ENCODE measurements around the gene BRD4. TPM values are rescaled to one million over a fixed set of nuclear protein-coding genes. Genes with fewer than 3 reads are reported as not detected.

Gene BRD4
- total and polyA plus RNA-seq, 2 experiments from 2014 or later: 63.8 to 115 TPM

GRCh38 chr19:15253513-15253912 is 78.8 kb downstream of the BRD4 start (continued):
- TF ChIP-seq CTCF (conservative IDR thresholded peaks at IDR 0.05; ENCODE audit: low read depth in 2 of 2) (no peak), ETS1 (IDR thresholded peaks at IDR 0.05) (no peak), STAT1 (IDR thresholded peaks at IDR 0.05; ENCODE audit: unreplicated experiment) (no peak), JUNB (IDR thresholded peaks at IDR 0.05; ENCODE audit: unreplicated experiment) (no peak), NANOG (IDR thresholded peaks at IDR 0.05; ENCODE audit: borderline replicate concordance) (no peak), ZNF331 (CRISPR knock-in tag; IDR thresholded peaks at IDR 0.05; ENCODE audit: low read depth) (no peak)

- H3K27me3 Mint-ChIP-seq (ENCODE audit: insufficient read depth, low read depth, poor library complexity): peaks cover 15% of the 10 kb centered on the region
- peaks cover 34% of the 10 kb centered on the region for H4K20me1 ChIP-seq (replicated peaks; ENCODE audit: insufficient read depth)
- TF ChIP-seq STAT1 (IDR thresholded peaks at IDR 0.05; ENCODE audit: unreplicated experiment): no peak
- TF ChIP-seq EZH2phosphoT487 (IDR thresholded peaks at IDR 0.05; ENCODE audit: unreplicated experiment): no peak
- no peak for TF ChIP-seq CTCF (conservative IDR thresholded peaks at IDR 0.05; ENCODE audit: low read depth in 2 of 2)
- no peak for TF ChIP-seq NANOG (IDR thresholded peaks at IDR 0.05; ENCODE audit: borderline replicate concordance)
- no peak for TF ChIP-seq REST (IDR thresholded peaks at IDR 0.05; ENCODE audit: unreplicated experiment)
- TF ChIP-seq JUNB (IDR thresholded peaks at IDR 0.05; ENCODE audit: unreplicated experiment): no peak
- TF ChIP-seq ETS1 (IDR thresholded peaks at IDR 0.05): no peak
- no peak for TF ChIP-seq ZNF331 (CRISPR knock-in tag; IDR thresholded peaks at IDR 0.05; ENCODE audit: low read depth)
- TF ChIP-seq EZH2 (IDR thresholded peaks at IDR 0.05; ENCODE audit: low read depth, unreplicated experiment): no peak
Measured at GRCh38 chr19:15253061-15253460, 79.3 kb downstream of the BRD4 start.

More at GRCh38 chr19:15253061-15253460, 79.3 kb downstream of the BRD4 start:
- H3K36me3 ChIP-seq (ENCODE audit: insufficient read depth): peaks cover 30% of the 10 kb centered on the region
- no peaks in the 10 kb centered on the region for H3K27me3 ChIP-seq (ENCODE audit: insufficient read depth)
- DNase-seq (ENCODE audit: low spot score) (no peak), ATAC-seq (no peak)
- peaks cover 2% of the 10 kb centered on the region; the same call in 2 of the 3 replicates for H3K9me3 Mint-ChIP-seq
- no peak overlapping the region for H3K4me3 ChIP-seq
- peaks cover 73% of the 10 kb centered on the region for H3K36me3 Mint-ChIP-seq (ENCODE audit: low read depth)
- H3K27ac ChIP-seq (ENCODE audit: low read depth): no peak overlapping the region
- H2AFZ ChIP-seq: no peak overlapping the region
- H3K79me2 ChIP-seq (replicated peaks; ENCODE audit: insufficient read depth): peaks cover 27% of the 10 kb centered on the region
- H3K4me2 ChIP-seq: no peak overlapping the region
- no peak overlapping the region for H3K27ac Mint-ChIP-seq
- peaks cover 6% of the 10 kb centered on the region for H3K4me1 ChIP-seq (ENCODE audit: insufficient read depth)
- H3K9me2 ChIP-seq (ENCODE audit: insufficient read depth): no peaks in the 10 kb centered on the region
- H3F3A ChIP-seq (replicated peaks; ENCODE audit: low read depth): peaks cover 10% of the 10 kb centered on the region
- H3K4me1 Mint-ChIP-seq: peaks cover 18% of the 10 kb centered on the region
- H3K4me3 Mint-ChIP-seq: no peak overlapping the region; the same call in 2 of the 3 replicates
